Naive thymus-derived CD4-positive, alpha-beta T cell (primary cell): ENCODE data around the gene MPI. TPM values are rescaled to one million over a fixed set of nuclear protein-coding genes. Genes with fewer than 3 reads are reported as not detected.
"Not testable (repeated sequence)": the region's sequence is repeated elsewhere in the genome, so short reads cannot be mapped to it uniquely, and the experiment has no call there.

Source experiments
- ATAC-seq: fragments of 150-1000 bp; cut with Tn5 transposase; 2 replicates; pipeline ENCODE4 v1.10.0; 2021; ENCODE audit warnings: mild to moderate bottlenecking, moderate library complexity
- CTCF ChIA-PET: fragments of 350-600 bp; sonication (Branson Sonifier 250); formaldehyde crosslinking; loops from one replicate; lab custom pipeline; 2021; ENCODE audit warnings: antibody characterized with exemption; lab: Charles Lee
- POLR2A ChIA-PET: fragments of 350-600 bp; sonication (Branson Sonifier 250); formaldehyde crosslinking; loops from one replicate; lab custom pipeline; 2021; ENCODE audit warnings: antibody characterized with exemption, inconsistent platforms; lab: Charles Lee
- DNase-seq, 9 donors: peaks; one replicate each; pipeline versions ENCODE4 v3.0.0 to v3.0.0-alpha.2; 2020 to 2022; ENCODE audit warnings: mixed read lengths in 1 of 9
- H3K27ac ChIP-seq: one replicate; pipeline ENCODE4 v1.7.0; 2013; ENCODE audit warnings: mild to moderate bottlenecking, low read depth, low read length, moderate library complexity
- H3K27me3 ChIP-seq, 2 donors: one replicate each; pipeline ENCODE4 v1.7.0; 2013; ENCODE audit warnings: low read length in 2 of 2, mild to moderate bottlenecking in 2 of 2, moderate library complexity in 2 of 2; ENCODE audit not compliant: control insufficient read depth in 2 of 2, insufficient read depth in 2 of 2
- H3K36me3 ChIP-seq, 3 experiments: 1 replicate in 2 of 3; 2 replicates in 1 of 3; pipeline ENCODE4 v1.7.0; 2013; ENCODE audit warnings: low read length in 3 of 3, mild to moderate bottlenecking in 3 of 3, moderate library complexity in 1 of 3; ENCODE audit not compliant: insufficient read depth in 3 of 3, control insufficient read depth in 2 of 3
- H3K4me1 ChIP-seq, 2 donors: one replicate each; pipeline ENCODE4 v1.7.0; 2013; ENCODE audit warnings: low read length in 2 of 2, mild to moderate bottlenecking in 2 of 2, moderate library complexity in 1 of 2; ENCODE audit not compliant: control insufficient read depth in 2 of 2, insufficient read depth in 2 of 2
- H3K4me3 ChIP-seq: 2 replicates; pipeline ENCODE4 v1.7.0; 2013; ENCODE audit warnings: mild to moderate bottlenecking, low read length
- H3K9me3 ChIP-seq, 3 experiments: 1 replicate in 2 of 3; 2 replicates in 1 of 3; pipeline ENCODE4 v1.7.0; 2013; ENCODE audit warnings: low read length in 3 of 3; ENCODE audit not compliant: control insufficient read depth in 2 of 3
- H3K27ac Mint-ChIP-seq, 9 donors: one replicate each; pipeline ENCODE4 v1.8.0; 2020 to 2022; ENCODE audit warnings: mixed read lengths in 9 of 9, mild to moderate bottlenecking in 8 of 9, moderate library complexity in 5 of 9, inconsistent platforms in 2 of 9
- H3K27me3 Mint-ChIP-seq, 5 donors: one replicate each; pipeline ENCODE4 v1.8.0; 2021 to 2022; ENCODE audit warnings: mixed read lengths in 5 of 5, mild to moderate bottlenecking in 1 of 5
- H3K36me3 Mint-ChIP-seq, 5 donors: one replicate each; pipeline ENCODE4 v1.8.0; 2020 to 2022; ENCODE audit warnings: mixed read lengths in 5 of 5, mild to moderate bottlenecking in 3 of 5, inconsistent platforms in 1 of 5
- H3K4me1 Mint-ChIP-seq, 7 donors: one replicate each; pipeline ENCODE4 v1.8.0; 2020 to 2022; ENCODE audit warnings: mixed read lengths in 7 of 7, mild to moderate bottlenecking in 3 of 7, inconsistent platforms in 1 of 7
- H3K4me3 Mint-ChIP-seq, 10 donors: one replicate each; pipeline ENCODE4 v1.8.0; 2020 to 2022; ENCODE audit warnings: mild to moderate bottlenecking in 10 of 10, mixed read lengths in 10 of 10, moderate library complexity in 6 of 10, inconsistent platforms in 2 of 10
- H3K9me3 Mint-ChIP-seq, 11 donors: one replicate each; pipeline ENCODE4 v1.8.0; 2020 to 2022; ENCODE audit warnings: mixed read lengths in 11 of 11, mild to moderate bottlenecking in 4 of 11, inconsistent platforms in 1 of 11, moderate library complexity in 1 of 11
- intact Hi-C, 2 donors: fragments of 100-400 bp; cut with micrococcal nuclease; formaldehyde crosslinking; loops; one replicate each; pipeline ENCODE4 v1.15.1; 2023
- polyA plus RNA-seq, 2 donors: library from polyadenylated mRNA; unstranded; fragments of 300-500 nt; fragmentation: Illumina TruSeq; gene quantifications; one replicate each; pipeline ENCODE4 v1.2.3, GENCODE V29; 2021
- total RNA-seq, 6 experiments: library from RNA in 5 of 6; stranded (reverse) in 5 of 6; gene quantifications; 1 replicate in 5 of 6; 2 replicates in 1 of 6; pipeline ENCODE4 v1.2.3 and lab custom pipeline; 2021 to 2026

Gene MPI
- total and polyA plus RNA-seq, 7 experiments from 2014 or later: 34.0 to 98.3 (median 89.9) TPM

- intact Hi-C loops: loop anchor here (1.0 to 5.0 kb wide), 4 partner anchors 8 to 106 kb away; partner anchors contain the start of genes COX5A (in 1 of the 2) and ULK3 (in 1 of the 2)
- POLR2A ChIA-PET: interaction anchor here (0.6 to 3.1 kb wide), 22 partner anchors 9 to 308 kb away, joined by 3 to 23 read pairs (median 4); partner anchors contain the start of genes C15orf39, FAM219B, PPCDC and ULK3
Measured at GRCh38 chr15:74893627-74894026, 3.8 kb downstream of the MPI start.

GRCh38 chr15:74894383-74894782 lies 4.5 kb downstream of the MPI start:
- Histone ChIP-seq H3K36me3 (peaks cover 0 to 49% (median 4%) of the 10 kb centered on the region in 3 experiments), H3K4me1 (peaks cover 32 to 37% of the 10 kb centered on the region in 2 donors), H3K27ac (peak overlapping the region; percentile 70)
- intact Hi-C loops: loop anchor here (5.0 kb wide), 2 partner anchors 43 to 107 kb away; partner anchors contain the start of gene COX5A (in 1 of the 2)
- ChIA-PET CTCF (interaction anchor here (0.6 to 2.7 kb wide), 5 partner anchors 8 to 57 kb away, joined by 3 to 13 read pairs (median 6); no protein-coding TSS in a partner anchor), POLR2A (interaction anchor here (0.6 to 2.9 kb wide), 19 partner anchors 8 to 307 kb away, joined by 3 to 23 read pairs (median 3); partner anchors contain the start of genes C15orf39, FAM219B and ULK3)
- not testable (repeated sequence) for DNase-seq, ATAC-seq, H3K9me3 ChIP-seq, H3K4me3 ChIP-seq, H3K27me3 ChIP-seq, H3K27me3 Mint-ChIP-seq, H3K9me3 Mint-ChIP-seq
- H3K27ac Mint-ChIP-seq: peak overlapping the region in 6 of 9 donors; percentile 19 to 99 (median 66)
- H3K4me3 Mint-ChIP-seq: peak overlapping the region in 1 of 10 donors; percentile 76
- peaks cover 23 to 55% (median 41%) of the 10 kb centered on the region in 7 donors for H3K4me1 Mint-ChIP-seq
- peaks cover 0 to 24% (median 9%) of the 10 kb centered on the region in 5 donors for H3K36me3 Mint-ChIP-seq

More at GRCh38 chr15:74893627-74894026, 3.8 kb downstream of the MPI start:
- Histone ChIP-seq H3K36me3 (peaks cover 0 to 42% (median 4%) of the 10 kb centered on the region in 3 experiments), H3K4me3 (peak overlapping the region; percentile 18), H3K27ac (peak overlapping the region; percentile 70), H3K27me3 (no peaks in the 10 kb centered on the region), H3K9me3 (no peaks in the 10 kb centered on the region), H3K4me1 (peaks cover 33 to 45% of the 10 kb centered on the region in 2 donors)
- peak overlapping the region; percentile 68 to 96 (median 82) for H3K4me3 Mint-ChIP-seq
- ATAC-seq: peak; percentile 71
- DNase-seq: peak in 7 of 9 donors; percentile 48 to 77 (median 68)
- peaks cover 0 to 4% (median 0%) of the 10 kb centered on the region in 11 donors for H3K9me3 Mint-ChIP-seq
- no peaks in the 10 kb centered on the region for H3K27me3 Mint-ChIP-seq
- peaks cover 0 to 24% (median 9%) of the 10 kb centered on the region in 5 donors for H3K36me3 Mint-ChIP-seq
- peak overlapping the region; percentile 83 to 100 (median 97) for H3K27ac Mint-ChIP-seq
- CTCF ChIA-PET: interaction anchor here (0.7 to 2.7 kb wide), 9 partner anchors 8 to 125 kb away, joined by 3 to 13 read pairs (median 4); partner anchors contain the start of gene FAM219B
- H3K4me1 Mint-ChIP-seq: peaks cover 30 to 60% (median 48%) of the 10 kb centered on the region in 7 donors

- DNase-seq: no peak
- intact Hi-C loops: no loop called here
- ChIA-PET POLR2A (interaction anchor here (0.8 to 3.2 kb wide), 5 partner anchors 11 to 123 kb away, joined by 3 to 24 read pairs (median 6); partner anchors contain the start of genes FAM219B and ULK3), CTCF (interaction anchor here (0.7 to 0.8 kb wide), 2 partner anchors 10 to 38 kb away, joined by 3 to 8 read pairs; no protein-coding TSS in a partner anchor)
- peaks cover 19 to 49% (median 35%) of the 10 kb centered on the region in 7 donors for H3K4me1 Mint-ChIP-seq
- peak overlapping the region in 7 of 9 donors; percentile 51 to 83 (median 70) for H3K27ac Mint-ChIP-seq
- no peaks in the 10 kb centered on the region for H3K27me3 Mint-ChIP-seq
- Histone ChIP-seq H3K4me3 (no peak overlapping the region), H3K36me3 (peaks cover 0 to 56% (median 4%) of the 10 kb centered on the region in 3 experiments), H3K27me3 (no peaks in the 10 kb centered on the region), H3K27ac (peak overlapping the region; percentile 40), H3K4me1 (peaks cover 22 to 29% of the 10 kb centered on the region in 2 donors), H3K9me3 (no peaks in the 10 kb centered on the region)
- H3K4me3 Mint-ChIP-seq: peak overlapping the region in 2 of 10 donors; percentile 6 to 29
- H3K9me3 Mint-ChIP-seq: peaks cover 0 to 2% (median 0%) of the 10 kb centered on the region in 11 donors
- no peak for ATAC-seq
- peaks cover 6 to 29% (median 13%) of the 10 kb centered on the region in 5 donors for H3K36me3 Mint-ChIP-seq
Measured at GRCh38 chr15:74895830-74896229, 6.0 kb downstream of the MPI start.

- Mint-ChIP-seq H3K27me3 (no peaks in the 10 kb centered on the region), H3K4me1 (peaks cover 19 to 47% (median 35%) of the 10 kb centered on the region in 7 donors), H3K4me3 (no peak overlapping the region), H3K9me3 (peaks cover 0 to 2% (median 0%) of the 10 kb centered on the region in 11 donors), H3K36me3 (peaks cover 6 to 30% (median 13%) of the 10 kb centered on the region in 5 donors), H3K27ac (peak overlapping the region in 6 of 9 donors; percentile 42 to 83 (median 70))
- intact Hi-C loops: no loop called here
- POLR2A ChIA-PET: interaction anchor here (0.8 to 3.2 kb wide), 5 partner anchors 10 to 124 kb away, joined by 3 to 24 read pairs (median 6); partner anchors contain the start of genes FAM219B and ULK3
- Histone ChIP-seq H3K27ac (no peak overlapping the region), H3K9me3 (no peaks in the 10 kb centered on the region), H3K36me3 (peaks cover 0 to 56% (median 1%) of the 10 kb centered on the region in 3 experiments), H3K4me3 (no peak overlapping the region), H3K4me1 (peaks cover 23 to 29% of the 10 kb centered on the region in 2 donors), H3K27me3 (no peaks in the 10 kb centered on the region)
- CTCF ChIA-PET: interaction anchor here (1.0 kb wide), 1 partner anchor 125 kb away, joined by 4 read pairs; no protein-coding TSS in a partner anchor
- ATAC-seq (no peak), DNase-seq (no peak)
Measured at GRCh38 chr15:74896316-74896715, 6.5 kb downstream of the MPI start.

GRCh38 chr15:74897300-74897701 lies 7.5 kb downstream of the MPI start:
- intact Hi-C loops: no loop called here
- no peaks in the 10 kb centered on the region for H3K27me3 Mint-ChIP-seq
- peaks cover 30 to 35% of the 10 kb centered on the region in 2 donors for H3K4me1 ChIP-seq
- H3K9me3 ChIP-seq: no peaks in the 10 kb centered on the region
- no peak overlapping the region for H3K4me3 Mint-ChIP-seq
- H3K36me3 ChIP-seq: peaks cover 0 to 52% (median 0%) of the 10 kb centered on the region in 3 experiments
- ChIA-PET POLR2A (interaction anchor here (1.0 to 3.2 kb wide), 7 partner anchors 8 to 126 kb away, joined by 3 to 24 read pairs (median 6); partner anchors contain the start of genes FAM219B, SCAMP2 and ULK3), CTCF (interaction anchor here (1.0 to 1.1 kb wide), 2 partner anchors 38 to 126 kb away, joined by 3 to 4 read pairs; no protein-coding TSS in a partner anchor)
- H3K4me3 ChIP-seq: no peak overlapping the region
- peak overlapping the region in 4 of 9 donors; percentile 7 to 45 (median 22) for H3K27ac Mint-ChIP-seq
- H3K27me3 ChIP-seq: no peaks in the 10 kb centered on the region
- no peak overlapping the region for H3K27ac ChIP-seq
- ATAC-seq (no peak), DNase-seq (no peak)
- peaks cover 0 to 2% (median 0%) of the 10 kb centered on the region in 11 donors for H3K9me3 Mint-ChIP-seq
- H3K36me3 Mint-ChIP-seq: peaks cover 6 to 24% (median 13%) of the 10 kb centered on the region in 5 donors
- peaks cover 25 to 47% (median 38%) of the 10 kb centered on the region in 7 donors for H3K4me1 Mint-ChIP-seq

GRCh38 chr15:74901612-74902063 lies 11.8 kb downstream of the MPI start:
- H3K27ac ChIP-seq: peak overlapping the region; percentile 2
- no peaks in the 10 kb centered on the region for H3K9me3 ChIP-seq
- ATAC-seq (peak; percentile 81), DNase-seq (peak; percentile 39 to 72 (median 63))
- Mint-ChIP-seq H3K4me1 (peaks cover 31 to 53% (median 44%) of the 10 kb centered on the region in 7 donors), H3K27ac (peak overlapping the region; percentile 5 to 86 (median 61)), H3K4me3 (peak overlapping the region in 3 of 10 donors; percentile 14 to 17 (median 16)), H3K9me3 (no peaks in the 10 kb centered on the region), H3K36me3 (peaks cover 5 to 19% (median 9%) of the 10 kb centered on the region in 5 donors), H3K27me3 (no peaks in the 10 kb centered on the region)
- CTCF ChIA-PET: interaction anchor here (0.5 to 4.4 kb wide), 33 partner anchors 8 to 271 kb away, joined by 3 to 30 read pairs (median 4); partner anchors contain the start of genes MPI and SCAMP2
- POLR2A ChIA-PET: interaction anchor here (0.8 to 6.7 kb wide), 18 partner anchors 8 to 132 kb away, joined by 3 to 45 read pairs (median 4); partner anchors contain the start of genes COX5A, CSK, MPI and ULK3
- peaks cover 15 to 16% of the 10 kb centered on the region in 2 donors for H3K4me1 ChIP-seq
- H3K4me3 ChIP-seq: no peak overlapping the region
- H3K27me3 ChIP-seq: no peaks in the 10 kb centered on the region
- intact Hi-C loops: loop anchor here (1.0 kb wide), 7 partner anchors 8 to 266 kb away; partner anchors contain the start of genes MPI (in 1 of the 2), SCAMP2 (in 1 of the 2) and ULK3 (in 1 of the 2)
- peaks cover 0 to 66% (median 0%) of the 10 kb centered on the region in 3 experiments for H3K36me3 ChIP-seq
